ENCODE measurements around the gene ECM1.

DNA sequence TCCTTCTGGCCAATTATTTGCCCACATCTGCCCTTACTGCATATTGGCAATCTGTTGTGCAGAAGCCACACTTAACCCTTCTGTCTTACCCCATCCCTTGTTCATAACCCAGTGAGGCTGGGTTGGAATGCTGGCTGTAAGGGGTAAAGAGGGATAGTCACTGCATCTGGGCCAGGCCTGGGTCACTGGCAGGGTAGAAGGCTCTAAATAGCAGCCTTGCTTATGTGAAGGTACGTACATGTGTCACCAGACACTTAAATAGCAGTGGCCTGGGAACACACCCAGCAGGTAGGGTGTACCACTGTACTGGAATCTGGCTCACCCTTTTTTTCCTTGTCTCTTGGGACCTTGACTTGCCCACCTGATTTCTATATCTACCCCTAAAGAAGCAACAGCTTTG is 30.6 kb upstream of the ECM1 start:
- TF ChIP-seq EZH2 (IDR thresholded peaks at IDR 0.05; ENCODE audit: borderline replicate concordance, low read depth, low read length, severe bottlenecking) (no peak), JUN (IDR thresholded peaks at IDR 0.05; ENCODE audit: borderline replicate concordance, insufficient read depth, insufficient read length, low read depth) (no peak), POLR2A (IDR thresholded peaks at IDR 0.05; ENCODE audit: low read depth, low read length) (no peak), GATA2 (IDR thresholded peaks at IDR 0.05; ENCODE audit: insufficient read depth, insufficient read length, low read depth, low read length) (no peak), MYC (IDR thresholded peaks at IDR 0.05; ENCODE audit: low read depth, low read length) (no peak)
- TF ChIP-seq, protein P1, sequence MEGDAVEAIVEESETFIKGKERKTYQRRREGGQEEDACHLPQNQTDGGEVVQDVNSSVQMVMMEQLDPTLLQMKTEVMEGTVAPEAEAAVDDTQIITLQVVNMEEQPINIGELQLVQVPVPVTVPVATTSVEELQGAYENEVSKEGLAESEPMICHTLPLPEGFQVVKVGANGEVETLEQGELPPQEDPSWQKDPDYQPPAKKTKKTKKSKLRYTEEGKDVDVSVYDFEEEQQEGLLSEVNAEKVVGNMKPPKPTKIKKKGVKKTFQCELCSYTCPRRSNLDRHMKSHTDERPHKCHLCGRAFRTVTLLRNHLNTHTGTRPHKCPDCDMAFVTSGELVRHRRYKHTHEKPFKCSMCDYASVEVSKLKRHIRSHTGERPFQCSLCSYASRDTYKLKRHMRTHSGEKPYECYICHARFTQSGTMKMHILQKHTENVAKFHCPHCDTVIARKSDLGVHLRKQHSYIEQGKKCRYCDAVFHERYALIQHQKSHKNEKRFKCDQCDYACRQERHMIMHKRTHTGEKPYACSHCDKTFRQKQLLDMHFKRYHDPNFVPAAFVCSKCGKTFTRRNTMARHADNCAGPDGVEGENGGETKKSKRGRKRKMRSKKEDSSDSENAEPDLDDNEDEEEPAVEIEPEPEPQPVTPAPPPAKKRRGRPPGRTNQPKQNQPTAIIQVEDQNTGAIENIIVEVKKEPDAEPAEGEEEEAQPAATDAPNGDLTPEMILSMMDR (IDR thresholded peaks at IDR 0.05; ENCODE audit: extremely low read depth in 1 of 2, insufficient read depth in 1 of 2, low read depth in 1 of 2, low read length in 2 of 2): no peak
- TF ChIP-seq, protein P2, sequence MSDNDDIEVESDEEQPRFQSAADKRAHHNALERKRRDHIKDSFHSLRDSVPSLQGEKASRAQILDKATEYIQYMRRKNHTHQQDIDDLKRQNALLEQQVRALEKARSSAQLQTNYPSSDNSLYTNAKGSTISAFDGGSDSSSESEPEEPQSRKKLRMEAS (IDR thresholded peaks at IDR 0.05; ENCODE audit: insufficient read depth, insufficient read length): no peak
